ENCODE results near the gene TXK. TPM values are rescaled to one million over a fixed set of nuclear protein-coding genes. Genes with fewer than 3 reads are reported as not detected.

Gene TXK
- total RNA-seq, 1 donor from 2014 or later: not detected

GRCh38 chr4:48162162-48162561, 28.1 kb upstream of the TXK start:
- no peaks in the 10 kb centered on the region for H3K36me3 Mint-ChIP-seq (ENCODE audit: low read depth)
- DNase-seq (ENCODE audit: low read depth, low spot score): no peak
- H3K4me3 Mint-ChIP-seq: no peak overlapping the region
- no peak for TF ChIP-seq CTCF (conservative IDR thresholded peaks at IDR 0.05)
- H3K27ac Mint-ChIP-seq (ENCODE audit: unreplicated experiment): no peak overlapping the region
- H3K27me3 Mint-ChIP-seq (ENCODE audit: low read depth): no peaks in the 10 kb centered on the region
- H3K9me3 Mint-ChIP-seq: peaks cover 3% of the 10 kb centered on the region
- H3K4me1 Mint-ChIP-seq: no peaks in the 10 kb centered on the region

- H3K36me3 Mint-ChIP-seq (ENCODE audit: low read depth): no peaks in the 10 kb centered on the region
- no peak for DNase-seq (ENCODE audit: low read depth, low spot score)
- no peak overlapping the region for H3K4me3 Mint-ChIP-seq
- H3K9me3 Mint-ChIP-seq: peaks cover 18% of the 10 kb centered on the region
- H3K4me1 Mint-ChIP-seq: no peaks in the 10 kb centered on the region
- no peak for TF ChIP-seq CTCF (conservative IDR thresholded peaks at IDR 0.05)
- no peaks in the 10 kb centered on the region for H3K27me3 Mint-ChIP-seq (ENCODE audit: low read depth)
- no peak overlapping the region for H3K27ac Mint-ChIP-seq (ENCODE audit: unreplicated experiment)
These were observed 23.2 kb upstream of the TXK start for GRCh38 chr4:48157271-48157670.

- Mint-ChIP-seq H3K27ac (ENCODE audit: unreplicated experiment) (no peak overlapping the region), H3K9me3 (peaks cover 18% of the 10 kb centered on the region), H3K4me3 (no peak overlapping the region), H3K27me3 (ENCODE audit: low read depth) (no peaks in the 10 kb centered on the region), H3K4me1 (no peaks in the 10 kb centered on the region), H3K36me3 (ENCODE audit: low read depth) (no peaks in the 10 kb centered on the region)
- DNase-seq (ENCODE audit: low read depth, low spot score): no peak
- TF ChIP-seq CTCF (conservative IDR thresholded peaks at IDR 0.05): no peak
These were observed 22.4 kb upstream of the TXK start for GRCh38 chr4:48156423-48156822.

- no peak for TF ChIP-seq CTCF (conservative IDR thresholded peaks at IDR 0.05)
- Mint-ChIP-seq H3K36me3 (ENCODE audit: low read depth) (no peaks in the 10 kb centered on the region), H3K9me3 (peaks cover 18% of the 10 kb centered on the region)
These were observed 19.9 kb upstream of the TXK start for GRCh38 chr4:48153791-48154550.

GRCh38 chr4:48152259-48152658, 18.2 kb upstream of the TXK start:
- no peak overlapping the region for H3K4me3 Mint-ChIP-seq
- H3K4me1 Mint-ChIP-seq: no peaks in the 10 kb centered on the region
- no peak for DNase-seq (ENCODE audit: low read depth, low spot score)
- no peaks in the 10 kb centered on the region for H3K36me3 Mint-ChIP-seq (ENCODE audit: low read depth)
- H3K27ac Mint-ChIP-seq (ENCODE audit: unreplicated experiment): no peak overlapping the region
- H3K27me3 Mint-ChIP-seq (ENCODE audit: low read depth): no peaks in the 10 kb centered on the region
- H3K9me3 Mint-ChIP-seq: peaks cover 15% of the 10 kb centered on the region
- no peak for TF ChIP-seq CTCF (conservative IDR thresholded peaks at IDR 0.05)

More at GRCh38 chr4:48153791-48154550, 19.9 kb upstream of the TXK start:
- H3K27ac Mint-ChIP-seq (ENCODE audit: unreplicated experiment): no peak overlapping the region
- no peak overlapping the region for H3K4me3 Mint-ChIP-seq
- H3K4me1 Mint-ChIP-seq: no peaks in the 10 kb centered on the region
- DNase-seq (ENCODE audit: low read depth, low spot score): no peak
- no peaks in the 10 kb centered on the region for H3K27me3 Mint-ChIP-seq (ENCODE audit: low read depth)
